NCI-H146 treated with DMSO at 0.1 percent for 48 hours (cell line): ENCODE data around the gene PAAF1.

Experiments used
- DNase-seq: peaks from one replicate; lab custom pipeline; 2025; ENCODE audit not compliant: unreplicated experiment; lab: John Stamatoyannopoulos, UW

PAAF1 gene

GRCh38 chr11:73876424-73877310 lies at the start of gene PAAF1, which contains the start of gene COA4:
PAAF1 (plus strand) TSS chr11:73876999; CDS start chr11:73877022, 23 bp downstream.
COA4 (minus strand) TSS chr11:73876846; CDS start chr11:73873378, 3,468 bp downstream.
- peak; percentile 95 for DNase-seq

DNA sequence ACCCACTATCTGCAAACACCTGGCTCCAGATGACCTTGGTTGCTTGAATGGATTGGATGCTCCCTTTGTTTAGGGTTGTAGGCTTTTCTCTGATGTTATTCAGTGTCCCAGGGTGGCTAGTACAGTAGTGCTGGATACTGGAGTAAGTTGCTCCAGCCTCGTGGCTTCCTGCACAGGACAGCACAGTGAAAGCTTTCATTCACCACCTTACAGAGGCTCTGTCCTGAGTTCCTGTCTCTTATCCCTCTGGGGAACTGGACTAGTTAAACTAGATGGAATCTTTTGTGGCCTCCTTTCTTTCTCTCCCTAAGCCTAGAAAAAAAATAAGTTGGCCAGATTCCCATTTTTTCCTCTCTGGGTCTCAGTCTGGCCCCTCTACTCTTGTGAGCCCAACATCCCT lies 46.5 kb upstream of the PAAF1 start:
- DNase-seq, result no peak

- DNase-seq, result no peak
Observed at GRCh38 chr11:73833067-73833466, 43.7 kb upstream of the PAAF1 start.

- DNase-seq, result no peak
Observed at GRCh38 chr11:73838443-73839122, 38.2 kb upstream of the PAAF1 start.

DNA sequence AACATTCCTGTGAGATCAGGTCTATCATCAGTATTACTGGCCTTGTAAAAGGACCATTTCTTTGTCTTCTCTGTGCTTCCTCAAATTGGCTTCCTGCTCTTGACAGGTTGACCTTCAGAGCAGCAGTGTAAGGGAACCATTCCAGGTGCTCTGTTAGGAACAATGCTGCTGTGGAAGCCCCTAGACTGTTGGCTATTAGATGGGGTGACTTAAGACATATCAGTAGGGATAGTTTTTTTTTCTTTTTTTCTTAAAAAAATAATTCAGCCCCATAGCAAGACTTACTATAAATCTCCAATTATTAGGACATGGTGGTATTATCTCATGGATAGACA lies 37.7 kb upstream of the PAAF1 start:
- DNase-seq, result no peak

GRCh38 chr11:73851046-73851764 lies 25.6 kb upstream of the PAAF1 start:
- DNase-seq, result no peak

- no peak for DNase-seq
Observed at GRCh38 chr11:73852049-73852448, 24.8 kb upstream of the PAAF1 start.

GRCh38 chr11:73854680-73855079 lies 22.1 kb upstream of the PAAF1 start:
- DNase-seq, result no peak

GRCh38 chr11:73856031-73856567 lies 20.7 kb upstream of the PAAF1 start:
- DNase-seq, result no peak

- DNase-seq, result no peak
Observed at GRCh38 chr11:73859671-73860070, 17.1 kb upstream of the PAAF1 start.

DNA sequence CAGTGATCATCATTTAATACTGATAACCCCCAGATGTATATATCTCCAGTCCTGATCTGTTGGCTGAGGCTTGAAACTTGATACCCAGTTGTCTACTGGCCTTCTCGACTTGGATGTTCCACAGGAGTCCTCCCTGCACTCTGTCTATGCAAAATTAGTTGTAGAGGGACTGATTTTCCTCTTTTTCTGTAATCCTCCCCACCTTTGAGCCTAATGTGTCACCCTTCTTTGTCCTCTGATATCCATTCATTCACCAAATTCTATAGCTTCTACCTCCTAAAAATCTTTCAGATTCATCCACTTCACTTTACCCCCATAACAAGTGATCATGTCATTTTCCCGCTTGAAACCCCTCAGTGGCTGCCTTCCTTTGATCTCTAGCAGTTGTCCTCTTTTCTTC lies 16.6 kb upstream of the PAAF1 start:
- no peak for DNase-seq

- no peak for DNase-seq
Observed at GRCh38 chr11:73862986-73863385, 13.8 kb upstream of the PAAF1 start.

- no peak for DNase-seq
Observed at GRCh38 chr11:73866095-73866579, 10.7 kb upstream of the PAAF1 start.

GRCh38 chr11:73866586-73866996 lies 10.2 kb upstream of the PAAF1 start:
- no peak for DNase-seq

- DNase-seq, result no peak
Observed at GRCh38 chr11:73869332-73869949, 7.4 kb upstream of the PAAF1 start.

DNA sequence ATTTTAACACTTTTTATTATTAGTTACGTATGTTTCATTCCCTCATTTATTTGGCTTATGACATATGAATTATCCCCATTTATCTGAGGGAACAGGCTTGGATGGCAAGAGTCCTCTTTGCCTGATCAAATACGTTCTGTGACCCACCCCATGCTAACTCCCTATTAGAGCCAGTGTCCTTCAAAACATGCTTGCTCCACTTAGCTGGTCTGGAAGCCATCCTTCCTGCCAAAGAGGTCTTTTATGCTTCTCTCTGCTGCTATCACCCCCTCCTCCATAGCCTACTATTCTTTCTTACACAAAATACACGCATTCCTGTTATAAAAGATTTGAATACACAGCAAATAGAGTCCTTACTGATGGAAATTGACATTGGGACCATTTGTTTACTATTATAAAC lies 6.5 kb upstream of the PAAF1 start:
- DNase-seq, result no peak

DNA sequence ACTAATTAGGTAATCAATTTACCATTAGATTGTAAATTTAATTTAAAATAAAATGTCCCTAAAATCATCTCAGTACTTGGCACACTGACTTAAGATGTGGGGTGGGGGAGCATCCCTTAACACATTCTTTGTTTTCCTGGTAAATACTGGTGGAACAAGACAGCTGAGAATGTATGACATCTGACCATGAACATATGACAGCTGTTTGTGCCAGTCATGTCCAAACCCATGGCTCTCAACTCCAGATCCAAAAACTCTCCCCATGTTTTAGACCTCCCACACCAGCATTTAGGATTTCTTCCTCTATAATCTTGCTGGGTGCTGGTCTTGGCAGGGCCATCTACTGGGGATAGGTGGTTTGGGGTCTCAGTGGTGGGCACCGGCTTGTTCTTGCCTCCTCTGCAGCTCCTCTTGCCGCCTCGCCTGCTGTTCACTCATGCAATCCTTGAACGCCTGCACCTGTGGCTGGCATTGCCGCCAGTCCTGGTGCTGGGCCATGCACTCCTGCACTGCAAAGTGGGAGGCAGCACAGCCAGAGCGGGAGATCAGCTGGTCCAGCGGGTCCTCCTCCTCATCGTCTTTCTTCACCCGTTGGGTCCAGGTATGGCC lies 3.9 kb upstream of the PAAF1 start:
- DNase-seq, result no peak

GRCh38 chr11:73875380-73875779 lies 1.4 kb upstream of the PAAF1 start:
- no peak for DNase-seq

GRCh38 chr11:73875840-73876239 lies 959 bp upstream of the PAAF1 start:
- DNase-seq, result no peak

- no peak for DNase-seq
Observed at GRCh38 chr11:73878771-73879170, 2.0 kb downstream of the PAAF1 start.
